Neuronal stem cell (in vitro differentiated cells): Measurements from ENCODE around the gene APP.

Source experiments
- DNase-seq: peaks from one replicate; pipeline ENCODE4 v3.0.0-alpha.2; 2013; ENCODE audit warnings: low spot score
- H2AFZ ChIP-seq: one replicate; pipeline ENCODE4 v1.6.1; 2013; ENCODE audit warnings: mild to moderate bottlenecking, low read length, inconsistent platforms
- H2AK5ac ChIP-seq: 2 replicates; pipeline ENCODE4 v1.6.1; 2013; ENCODE audit warnings: low read depth, mild to moderate bottlenecking, inconsistent platforms, low read length, moderate library complexity, mixed read lengths
- H2BK120ac ChIP-seq: 2 replicates; pipeline ENCODE4 v1.6.1; 2013; ENCODE audit warnings: low read depth, mild to moderate bottlenecking, inconsistent platforms, low read length, moderate library complexity, mixed read lengths
- H2BK12ac ChIP-seq: one replicate; pipeline ENCODE4 v1.6.1; 2013; ENCODE audit warnings: low read length, inconsistent platforms
- H2BK15ac ChIP-seq: 2 replicates; pipeline ENCODE4 v1.6.1; 2013; ENCODE audit warnings: mild to moderate bottlenecking, low read length, inconsistent platforms, mixed read lengths
- H2BK5ac ChIP-seq: one replicate; pipeline ENCODE4 v1.6.1; 2013; ENCODE audit warnings: inconsistent platforms, mild to moderate bottlenecking, low read length, moderate library complexity
- H3K14ac ChIP-seq: one replicate; pipeline ENCODE4 v1.6.1; 2013; ENCODE audit warnings: low read length, inconsistent platforms
- H3K18ac ChIP-seq: 2 replicates; pipeline ENCODE4 v1.6.1; 2013; ENCODE audit warnings: low read length, inconsistent platforms
- H3K23ac ChIP-seq: 2 replicates; pipeline ENCODE4 v1.6.1; 2013; ENCODE audit warnings: low read depth, mild to moderate bottlenecking, mixed read lengths, low read length, inconsistent platforms; ENCODE audit not compliant: poor library complexity
- H3K27ac ChIP-seq: replicated peaks from 3 replicates; pipeline ENCODE4 v1.5.1; 2013; ENCODE audit warnings: low read length, inconsistent platforms
- H3K27me3 ChIP-seq, 3 experiments: 2 replicates each; pipeline ENCODE4 v1.6.1; 2013; ENCODE audit warnings: low read length in 3 of 3, mild to moderate bottlenecking in 2 of 3, inconsistent platforms in 1 of 3, low read depth in 1 of 3, mixed read lengths in 1 of 3, moderate library complexity in 1 of 3; ENCODE audit not compliant: control insufficient read depth in 3 of 3, insufficient read depth in 3 of 3
- H3K36me3 ChIP-seq, 2 donors: replicated peaks in 1 of 2; 2 replicates each; pipeline ENCODE4 v1.6.1; 2013; ENCODE audit warnings: low read length in 2 of 2; ENCODE audit not compliant: control insufficient read depth in 2 of 2, insufficient read depth in 2 of 2
- H3K4ac ChIP-seq: 2 replicates; pipeline ENCODE4 v1.6.1; 2013; ENCODE audit warnings: inconsistent platforms, mild to moderate bottlenecking, low read length, moderate library complexity
- H3K4me1 ChIP-seq, 2 donors: 1 replicate in 1 of 2; 2 replicates in 1 of 2; pipeline ENCODE4 v1.6.1; 2013; ENCODE audit warnings: low read length in 2 of 2, low read depth in 1 of 2; ENCODE audit not compliant: control insufficient read depth in 2 of 2, insufficient read depth in 1 of 2
- H3K4me2 ChIP-seq: one replicate; pipeline ENCODE4 v1.6.1; 2013; ENCODE audit warnings: mild to moderate bottlenecking, low read length, inconsistent platforms; ENCODE audit not compliant: insufficient read depth, poor library complexity, severe bottlenecking
- H3K4me3 ChIP-seq, 2 donors: 2 replicates each; pipeline ENCODE4 v1.5.1; 2013; ENCODE audit warnings: low read length in 2 of 2, mild to moderate bottlenecking in 2 of 2, inconsistent platforms in 1 of 2, moderate library complexity in 1 of 2
- H3K79me1 ChIP-seq: one replicate; pipeline ENCODE4 v1.6.1; 2013; ENCODE audit warnings: low read depth, mild to moderate bottlenecking, inconsistent platforms, low read length, moderate library complexity
- H3K9ac ChIP-seq: one replicate; pipeline ENCODE4 v1.6.1; 2013; ENCODE audit warnings: mild to moderate bottlenecking, low read depth, low read length, inconsistent platforms; ENCODE audit not compliant: poor library complexity
- H3K9me3 ChIP-seq, 2 donors: replicated peaks in 1 of 2; 2 replicates each; pipeline versions ENCODE3 to v1.6.1; 2013; ENCODE audit warnings: low read length in 2 of 2, mild to moderate bottlenecking in 2 of 2, inconsistent platforms in 1 of 2, low read depth in 1 of 2, mixed read lengths in 1 of 2, moderate library complexity in 1 of 2; ENCODE audit not compliant: control insufficient read depth in 2 of 2, insufficient read depth in 1 of 2
- H4K8ac ChIP-seq: one replicate; pipeline ENCODE4 v1.6.1; 2013; ENCODE audit warnings: low read depth, mild to moderate bottlenecking, inconsistent platforms, low read length, moderate library complexity
- H4K91ac ChIP-seq: one replicate; pipeline ENCODE4 v1.6.1; 2013; ENCODE audit warnings: low read length, low read depth, mild to moderate bottlenecking, inconsistent platforms; ENCODE audit not compliant: poor library complexity
- WGBS, 2 donors: extraction: QIAGEN DNeasy Blood & Tissue Kit; methylation state at CpG; one replicate each; pipeline ENCODE4 v1.1.7; 2013; ENCODE audit warnings: missing lambda C conversion rate in 2 of 2, mixed read lengths in 1 of 2; ENCODE audit not compliant: insufficient read length in 2 of 2, insufficient replicate concordance in 1 of 2; ENCODE audit errors: extremely low coverage in 2 of 2; 5-methylcytosine and 5-hydroxymethylcytosine counted together

Gene APP

GRCh38 chr21:26072666-26073615 lies 97.6 kb downstream of the APP start:
- H3K23ac ChIP-seq: no peak overlapping the region
- no peaks in the 10 kb centered on the region for H3K9me3 ChIP-seq
- no peak overlapping the region for H2BK120ac ChIP-seq
- no peak overlapping the region for H3K4me2 ChIP-seq
- no peak overlapping the region for H3K27ac ChIP-seq
- no peak overlapping the region for H3K9ac ChIP-seq
- no peak overlapping the region for H2AFZ ChIP-seq
- no peak overlapping the region for H2BK5ac ChIP-seq
- peaks cover 3 to 13% of the 10 kb centered on the region in 2 donors for H3K4me1 ChIP-seq
- no peaks in the 10 kb centered on the region for H3K27me3 ChIP-seq
- H3K14ac ChIP-seq: no peak overlapping the region
- H3K4me3 ChIP-seq: no peak overlapping the region
- no peak overlapping the region for H3K18ac ChIP-seq
- H2BK15ac ChIP-seq: no peak overlapping the region
- H2BK12ac ChIP-seq: no peak overlapping the region
- no peaks in the 10 kb centered on the region for H3K36me3 ChIP-seq
- no CpG with 5 or more reads among the region's 9 CpGs for WGBS, 2 donors
- no peak overlapping the region for H2AK5ac ChIP-seq
- H3K79me1 ChIP-seq: peaks cover 2% of the 10 kb centered on the region
- no peak for DNase-seq
- H4K91ac ChIP-seq: no peak overlapping the region
- H3K4ac ChIP-seq: no peak overlapping the region
- H4K8ac ChIP-seq: no peak overlapping the region

DNA sequence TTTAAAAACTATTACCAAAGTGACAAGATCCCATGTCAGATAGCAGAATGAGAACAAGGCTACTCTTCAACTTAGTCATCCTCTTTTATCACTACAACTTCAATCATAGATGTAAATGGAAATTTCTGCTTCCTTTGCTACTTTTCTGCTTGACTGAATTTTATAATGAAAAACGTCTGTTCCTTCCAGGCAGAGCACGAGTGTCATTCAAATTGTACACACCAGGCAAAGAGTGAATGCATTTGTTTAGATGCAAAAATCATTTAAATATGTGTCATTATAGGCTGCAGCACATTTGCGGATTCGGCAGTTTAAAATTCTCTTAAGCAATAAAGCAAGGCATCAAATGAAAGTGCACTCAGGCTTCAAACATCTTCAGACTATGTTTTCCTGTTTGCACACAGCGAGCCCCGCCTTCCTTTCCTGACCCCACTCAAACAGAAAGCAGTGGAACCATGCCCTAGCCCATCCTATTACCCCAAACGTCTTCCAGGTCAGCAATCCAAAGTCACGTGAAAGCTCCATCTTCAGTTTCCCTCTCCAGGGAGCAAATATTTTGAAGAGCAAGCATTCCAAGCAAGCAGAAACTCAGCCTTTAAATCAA lies 99.6 kb downstream of the APP start:
- Histone ChIP-seq H3K9me3 (no peaks in the 10 kb centered on the region), H3K9ac (no peak overlapping the region), H3K27ac (no peak overlapping the region), H2BK120ac (no peak overlapping the region), H2AK5ac (no peak overlapping the region), H3K79me1 (peaks cover under 1% of the 10 kb centered on the region), H2BK5ac (no peak overlapping the region), H3K14ac (no peak overlapping the region), H2BK15ac (no peak overlapping the region), H3K23ac (no peak overlapping the region), H3K27me3 (no peaks in the 10 kb centered on the region), H2AFZ (no peak overlapping the region), H4K8ac (no peak overlapping the region), H3K4me2 (no peak overlapping the region), H2BK12ac (no peak overlapping the region), H3K4me1 (peaks cover 3 to 13% of the 10 kb centered on the region in 2 donors), H3K4ac (no peak overlapping the region), H3K36me3 (no peaks in the 10 kb centered on the region), H4K91ac (no peak overlapping the region), H3K4me3 (no peak overlapping the region), H3K18ac (no peak overlapping the region)
- DNase-seq: no peak
- WGBS, 2 donors: no CpG with 5 or more reads among the region's 8 CpGs

DNA sequence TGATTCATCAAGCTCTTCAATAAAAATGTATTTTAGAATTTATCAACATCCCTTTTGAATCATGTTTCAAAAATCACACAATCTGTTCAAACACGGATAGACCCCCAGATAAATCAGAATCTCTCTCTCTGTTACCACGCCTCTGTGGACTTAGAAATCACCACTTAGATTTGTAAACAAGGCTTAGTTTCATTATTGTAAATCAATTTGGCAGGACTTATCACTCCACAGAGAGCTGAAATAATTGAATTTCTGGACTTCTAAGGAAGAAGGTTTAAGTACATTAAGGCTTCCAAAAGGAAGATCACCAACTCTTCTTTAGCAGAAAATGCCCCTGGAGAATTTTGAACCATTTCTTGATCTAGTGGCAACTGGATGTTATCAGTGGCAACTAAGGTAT lies 100.4 kb downstream of the APP start:
- H2AFZ ChIP-seq: no peak overlapping the region
- no peaks in the 10 kb centered on the region for H3K9me3 ChIP-seq
- no peak overlapping the region for H3K14ac ChIP-seq
- no peaks in the 10 kb centered on the region for H3K36me3 ChIP-seq
- no peak overlapping the region for H3K9ac ChIP-seq
- peaks cover 5 to 13% of the 10 kb centered on the region in 2 donors for H3K4me1 ChIP-seq
- no peak overlapping the region for H3K18ac ChIP-seq
- H2BK12ac ChIP-seq: no peak overlapping the region
- no peaks in the 10 kb centered on the region for H3K27me3 ChIP-seq
- H2BK5ac ChIP-seq: no peak overlapping the region
- no peak overlapping the region for H4K8ac ChIP-seq
- H3K23ac ChIP-seq: no peak overlapping the region
- H2BK120ac ChIP-seq: no peak overlapping the region
- no peak overlapping the region for H2BK15ac ChIP-seq
- H3K4me2 ChIP-seq: no peak overlapping the region
- H4K91ac ChIP-seq: no peak overlapping the region
- WGBS, 2 donors: no CpG with 5 or more reads among the region's 2 CpGs
- H3K4me3 ChIP-seq: no peak overlapping the region
- H3K27ac ChIP-seq: no peak overlapping the region
- no peaks in the 10 kb centered on the region for H3K79me1 ChIP-seq
- H3K4ac ChIP-seq: no peak overlapping the region
- H2AK5ac ChIP-seq: no peak overlapping the region
- no peak for DNase-seq

- H4K8ac ChIP-seq: no peak overlapping the region
- no peaks in the 10 kb centered on the region for H3K79me1 ChIP-seq
- H3K4me3 ChIP-seq: no peak overlapping the region
- H3K18ac ChIP-seq: no peak overlapping the region
- no peak overlapping the region for H3K23ac ChIP-seq
- H2BK120ac ChIP-seq: no peak overlapping the region
- no peaks in the 10 kb centered on the region for H3K9me3 ChIP-seq
- no peak overlapping the region for H3K27ac ChIP-seq
- no peak overlapping the region for H3K4me2 ChIP-seq
- no peak overlapping the region for H4K91ac ChIP-seq
- no peak overlapping the region for H2AK5ac ChIP-seq
- H2BK15ac ChIP-seq: no peak overlapping the region
- no CpG with 5 or more reads among the region's 4 CpGs for WGBS, 2 donors
- H2AFZ ChIP-seq: no peak overlapping the region
- H3K36me3 ChIP-seq: no peaks in the 10 kb centered on the region
- no peak overlapping the region for H3K14ac ChIP-seq
- H3K9ac ChIP-seq: no peak overlapping the region
- H2BK12ac ChIP-seq: no peak overlapping the region
- no peaks in the 10 kb centered on the region for H3K27me3 ChIP-seq
- no peak overlapping the region for H2BK5ac ChIP-seq
- peaks cover 8 to 13% of the 10 kb centered on the region in 2 donors for H3K4me1 ChIP-seq
- no peak for DNase-seq
- no peak overlapping the region for H3K4ac ChIP-seq
These were observed 101.8 kb downstream of the APP start for GRCh38 chr21:26068776-26069175.
